Spleen (tissue), 11 donors: ENCODE results near the gene ZNF528. TPM values are rescaled to one million over a fixed set of nuclear protein-coding genes. Genes with fewer than 3 reads are reported as not detected.

Source experiments
- DNase-seq: peaks from one replicate; pipeline ENCODE4 v3.0.0-alpha.2; 2020
- H3K27ac ChIP-seq, 8 donors: fragments of 200-600 bp; sonication (generic) in 7 of 8; 1 replicate in 4 of 8; 2 replicates in 4 of 8; pipeline versions ENCODE4 v1.5.0 to v1.8.0; 2016 to 2021; ENCODE audit warnings: inconsistent platforms in 4 of 8, mild to moderate bottlenecking in 4 of 8, moderate library complexity in 1 of 8
- H3K27me3 ChIP-seq, 7 donors: fragments of 200-600 bp; sonication (generic) in 6 of 7; replicated peaks in 1 of 7; 1 replicate in 4 of 7; 2 replicates in 3 of 7; pipeline versions ENCODE4 v1.5.0 to v1.8.0; 2016 to 2021; ENCODE audit warnings: inconsistent platforms in 3 of 7, mild to moderate bottlenecking in 1 of 7
- H3K36me3 ChIP-seq, 6 donors: fragments of 200-600 bp; sonication (generic) in 5 of 6; 1 replicate in 4 of 6; 2 replicates in 2 of 6; pipeline versions ENCODE4 v1.5.0 to v1.8.0; 2016 to 2021; ENCODE audit warnings: inconsistent platforms in 2 of 6
- H3K4me1 ChIP-seq, 6 donors: fragments of 200-600 bp; sonication (generic) in 5 of 6; 1 replicate in 3 of 6; 2 replicates in 3 of 6; pipeline versions ENCODE4 v1.5.0 to v1.8.0; 2016 to 2021; ENCODE audit warnings: inconsistent platforms in 3 of 6
- H3K4me3 ChIP-seq, 8 donors: fragments of 200-600 bp; sonication (generic) in 7 of 8; 1 replicate in 4 of 8; 2 replicates in 4 of 8; pipeline versions ENCODE4 v1.5.0 to v1.8.0; 2016 to 2021; ENCODE audit warnings: inconsistent platforms in 4 of 8, mild to moderate bottlenecking in 4 of 8, moderate library complexity in 2 of 8
- H3K9me3 ChIP-seq, 8 donors: fragments of 200-600 bp; sonication (generic) in 7 of 8; 1 replicate in 4 of 8; 2 replicates in 4 of 8; pipeline versions ENCODE4 v1.5.0 to v1.8.0; 2016 to 2021; ENCODE audit warnings: inconsistent platforms in 4 of 8
- POLR2A ChIP-seq, 3 donors: fragments of 450-650 bp; IDR thresholded peaks; one replicate each; pipeline ENCODE4 v1.5.1; 2017; ENCODE audit warnings: antibody characterized with exemption in 3 of 3, mild to moderate bottlenecking in 1 of 3
- POLR2AphosphoS5 ChIP-seq, 3 donors: sonication (generic); formaldehyde crosslinking; IDR thresholded peaks; one replicate each; pipeline ENCODE4 v1.5.1; 2017; ENCODE audit warnings: antibody characterized with exemption in 3 of 3
- WGBS, 5 donors: extraction: QIAGEN DNeasy Blood & Tissue Kit in 3 of 5; methylation state at CpG; one replicate each; pipeline versions ENCODE4 v1.1.5 to v1.1.7; 2013 to 2018; 5-methylcytosine and 5-hydroxymethylcytosine counted together
- intact Hi-C: fragments of 100-400 bp; cut with DNase I; formaldehyde crosslinking; loops from one replicate; pipeline ENCODE4 v1.15.0; 2023; ENCODE audit warnings: low total_unique reads
- polyA plus RNA-seq, 3 donors: library from polyadenylated mRNA; stranded (reverse); fragments of 200-250 nt; gene quantifications; one replicate each; pipeline ENCODE4 v1.2.1, GENCODE V29; 2013
- total RNA-seq, 7 donors: library from RNA; depleted of rRNA in 3 of 7; stranded (reverse); fragments of >200 nt in 3 of 7; fragmentation: NEBNext Ultra II Directional in 4 of 7; extraction: Animal tissue kit (Norgen Biotek cat#: 25700) in 4 of 7; gene quantifications; one replicate each; pipeline versions ENCODE4 v1.1.0 to v1.2.1, GENCODE V29; 2016 to 2021
- TF ChIP-seq, protein P1 (sequence below), 11 experiments: fragments of 200-600 bp in 7 of 11; fragments of 450-650 bp in 4 of 11; sonication (generic) in 4 of 11; IDR thresholded peaks in 8 of 11; conservative IDR thresholded peaks in 3 of 11; 1 replicate in 7 of 11; 2 replicates in 4 of 11; pipeline versions ENCODE4 v1.4.0 to v1.8.0; 2016 to 2021; ENCODE audit warnings: antibody characterized with exemption in 11 of 11, inconsistent platforms in 4 of 11, mild to moderate bottlenecking in 1 of 11
- donor health status: healthy with polysubstance abuse.
- donor health status: DM: no; HTN: no; CAD: no; lungs with moderate emphysema.
- donor health status: DM: no; HTN: no; CAD: no.
- donor health status: Bipolar disorder and iron deficiency.
- donor health status: healthy.
- donor health status: DM: no; HTN: no; CAD: no.
- donor health status: DM: yes; HTN: yes; CAD: no.

Gene ZNF528
- total and polyA plus RNA-seq, 10 donors = 6.9 to 38.1 (median 25.2) TPM

DNA sequence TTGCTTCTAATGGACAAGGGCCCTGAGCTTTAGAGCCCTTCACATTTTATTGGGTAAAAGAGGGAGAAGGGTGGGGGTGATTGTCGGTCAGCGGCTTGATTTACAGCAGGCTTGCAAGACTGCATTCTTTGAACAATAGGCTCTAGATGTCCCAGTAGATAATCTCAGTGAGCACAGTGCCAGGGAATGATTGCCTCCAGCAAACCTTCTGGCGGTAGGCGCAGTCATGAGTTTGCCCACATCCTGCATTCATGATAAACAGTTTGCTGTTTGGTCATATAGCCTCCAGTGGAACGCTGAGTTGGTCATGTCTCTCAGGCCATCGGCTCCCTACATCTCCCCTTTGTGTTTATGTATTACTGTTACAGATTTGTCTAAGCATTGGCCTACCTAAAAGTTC, 12.6 kb downstream of the ZNF528 start:
- intact Hi-C loops = no loop called here
- 91 to 97% (median 96%) methylated on average over 6 of the region's 6 CpGs for WGBS, 5 donors
- Histone ChIP-seq H3K27me3 (no peaks in the 10 kb centered on the region), H3K36me3 (peaks cover 49 to 100% (median 80%) of the 10 kb centered on the region in 6 donors), H3K4me3 (no peak overlapping the region), H3K9me3 (peaks cover 28 to 100% (median 100%) of the 10 kb centered on the region in 8 donors), H3K4me1 (no peaks in the 10 kb centered on the region), H3K27ac (no peak overlapping the region)
- DNase-seq = no peak
- TF ChIP-seq POLR2A (IDR thresholded peaks at IDR 0.05) (no peak), POLR2AphosphoS5 (IDR thresholded peaks at IDR 0.05) (no peak)
- TF ChIP-seq, protein P1, sequence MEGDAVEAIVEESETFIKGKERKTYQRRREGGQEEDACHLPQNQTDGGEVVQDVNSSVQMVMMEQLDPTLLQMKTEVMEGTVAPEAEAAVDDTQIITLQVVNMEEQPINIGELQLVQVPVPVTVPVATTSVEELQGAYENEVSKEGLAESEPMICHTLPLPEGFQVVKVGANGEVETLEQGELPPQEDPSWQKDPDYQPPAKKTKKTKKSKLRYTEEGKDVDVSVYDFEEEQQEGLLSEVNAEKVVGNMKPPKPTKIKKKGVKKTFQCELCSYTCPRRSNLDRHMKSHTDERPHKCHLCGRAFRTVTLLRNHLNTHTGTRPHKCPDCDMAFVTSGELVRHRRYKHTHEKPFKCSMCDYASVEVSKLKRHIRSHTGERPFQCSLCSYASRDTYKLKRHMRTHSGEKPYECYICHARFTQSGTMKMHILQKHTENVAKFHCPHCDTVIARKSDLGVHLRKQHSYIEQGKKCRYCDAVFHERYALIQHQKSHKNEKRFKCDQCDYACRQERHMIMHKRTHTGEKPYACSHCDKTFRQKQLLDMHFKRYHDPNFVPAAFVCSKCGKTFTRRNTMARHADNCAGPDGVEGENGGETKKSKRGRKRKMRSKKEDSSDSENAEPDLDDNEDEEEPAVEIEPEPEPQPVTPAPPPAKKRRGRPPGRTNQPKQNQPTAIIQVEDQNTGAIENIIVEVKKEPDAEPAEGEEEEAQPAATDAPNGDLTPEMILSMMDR (IDR thresholded peaks at IDR 0.05 in 8 of 11, conservative IDR thresholded peaks at IDR 0.05 in 3 of 11) = no peak

DNA sequence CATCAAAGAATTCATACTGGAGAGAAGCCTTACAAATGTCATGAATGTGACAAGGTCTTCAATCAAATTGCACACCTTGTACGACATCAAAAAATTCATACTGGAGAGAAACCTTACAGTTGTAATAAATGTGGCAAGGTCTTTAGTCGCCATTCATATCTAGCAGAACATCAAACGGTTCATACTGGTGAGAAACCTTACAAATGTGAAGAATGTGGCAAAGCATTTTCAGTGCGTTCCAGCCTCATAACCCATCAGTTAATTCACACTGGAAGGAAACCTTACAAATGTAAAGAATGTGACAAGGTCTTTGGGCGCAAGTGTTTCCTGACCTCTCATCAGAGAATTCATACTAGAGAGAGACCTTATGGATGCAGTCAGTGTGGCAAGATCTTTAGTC, 18.1 kb downstream of the ZNF528 start:
- intact Hi-C loops = no loop called here
- H3K9me3 ChIP-seq = peaks cover 45 to 100% (median 100%) of the 10 kb centered on the region in 8 donors
- no peak for DNase-seq

DNA sequence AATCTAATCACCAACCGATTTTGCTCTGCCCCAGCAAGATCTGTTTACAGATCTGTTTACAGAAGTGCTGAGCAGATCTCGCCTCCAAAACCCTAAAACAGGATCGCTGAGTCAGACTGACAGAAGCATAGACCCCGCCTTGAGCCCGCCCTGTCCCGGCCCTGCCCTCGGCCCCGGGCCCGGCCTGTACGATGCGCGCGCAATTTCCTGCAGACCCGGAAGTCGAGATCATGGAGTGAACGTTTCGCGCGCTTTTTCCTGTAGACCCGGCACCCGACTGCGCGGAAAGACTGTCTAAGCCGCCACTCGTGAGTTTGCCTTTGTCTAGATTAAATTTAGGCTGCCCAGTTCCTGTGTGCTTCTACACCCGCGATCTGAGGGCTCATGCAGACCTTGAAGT, 31.3 kb downstream of the ZNF528 start, which contains the start of gene ZNF534:
Gene ZNF534, plus strand, starts transcription at position 212 of the 400 bp plus-strand sequence. CDS start 2,327 bp downstream, outside the sequence.
- Histone ChIP-seq H3K4me3 (no peak within 1 kb of the TSS), H3K27ac (no peak within 1 kb of the TSS), H3K27me3 (no peaks in the 10 kb centered on the region), H3K36me3 (peaks cover 0 to 15% (median 0%) of the 10 kb centered on the region in 6 donors), H3K9me3 (peaks cover 0 to 100% (median 99%) of the 10 kb centered on the region in 8 donors), H3K4me1 (no peaks in the 10 kb centered on the region)
- DNase-seq = no peak
- 60 to 74% (median 70%) methylated on average over 25 to 27 of the region's 27 CpGs for WGBS, 5 donors
- no peak for TF ChIP-seq POLR2A (IDR thresholded peaks at IDR 0.05)
- TF ChIP-seq, protein P1 (IDR thresholded peaks at IDR 0.05 in 8 of 11, conservative IDR thresholded peaks at IDR 0.05 in 3 of 11) = no peak
- no peak for TF ChIP-seq POLR2AphosphoS5 (IDR thresholded peaks at IDR 0.05)
- intact Hi-C loops = no loop called here

More for the DNA sequence above, 18.1 kb downstream of the ZNF528 start:
- Histone ChIP-seq H3K36me3 (peaks cover 10 to 46% (median 25%) of the 10 kb centered on the region in 6 donors), H3K4me3 (no peak overlapping the region), H3K27me3 (no peaks in the 10 kb centered on the region), H3K27ac (no peak overlapping the region), H3K4me1 (no peaks in the 10 kb centered on the region)
- TF ChIP-seq POLR2AphosphoS5 (IDR thresholded peaks at IDR 0.05) (no peak), POLR2A (IDR thresholded peaks at IDR 0.05) (no peak)
- TF ChIP-seq, protein P1 (IDR thresholded peaks at IDR 0.05 in 8 of 11, conservative IDR thresholded peaks at IDR 0.05 in 3 of 11) = no peak
- WGBS, 5 donors = 92 to 96% (median 95%) methylated on average over 5 of the region's 5 CpGs

DNA sequence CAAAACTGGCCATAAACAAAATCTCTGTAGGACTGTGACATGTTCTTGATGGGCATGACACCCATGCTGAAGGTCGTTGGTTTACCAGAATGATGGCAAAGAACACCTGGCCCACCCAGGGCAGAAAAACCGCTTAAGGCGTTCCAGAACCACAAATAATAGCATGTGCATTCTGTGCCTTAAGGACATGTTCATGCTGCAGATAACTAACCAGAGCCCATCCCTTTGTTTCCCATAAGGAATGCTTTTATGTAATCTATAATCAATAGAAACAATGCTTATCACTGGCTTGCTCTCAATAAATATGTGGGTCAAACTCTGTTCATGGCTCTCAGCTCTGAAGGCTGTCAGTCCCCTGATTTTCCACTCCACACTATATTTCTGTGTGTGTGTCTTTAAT, 44.5 kb downstream of the ZNF528 start:
- WGBS, 5 donors = 70 to 82% (median 73%) methylated on average over 3 of the region's 3 CpGs
- intact Hi-C loops = no loop called here
- Histone ChIP-seq H3K27ac (no peak overlapping the region), H3K9me3 (peaks cover 2 to 100% (median 97%) of the 10 kb centered on the region in 8 donors), H3K27me3 (no peaks in the 10 kb centered on the region), H3K36me3 (peaks cover 0 to 12% (median 0%) of the 10 kb centered on the region in 6 donors), H3K4me3 (no peak overlapping the region), H3K4me1 (no peaks in the 10 kb centered on the region)
- no peak for DNase-seq
- TF ChIP-seq POLR2A (IDR thresholded peaks at IDR 0.05) (no peak), POLR2AphosphoS5 (IDR thresholded peaks at IDR 0.05) (no peak)
- TF ChIP-seq, protein P1 (IDR thresholded peaks at IDR 0.05 in 8 of 11, conservative IDR thresholded peaks at IDR 0.05 in 3 of 11) = no peak
